Measurements from ENCODE around the gene HES7. TPM values are rescaled to one million over a fixed set of nuclear protein-coding genes. Genes with fewer than 3 reads are reported as not detected.

The HES7 gene
- polyA plus RNA-seq, 1 of the 3 experiments (the other 2 are of a cell fraction) = 1.2 TPM

DNA sequence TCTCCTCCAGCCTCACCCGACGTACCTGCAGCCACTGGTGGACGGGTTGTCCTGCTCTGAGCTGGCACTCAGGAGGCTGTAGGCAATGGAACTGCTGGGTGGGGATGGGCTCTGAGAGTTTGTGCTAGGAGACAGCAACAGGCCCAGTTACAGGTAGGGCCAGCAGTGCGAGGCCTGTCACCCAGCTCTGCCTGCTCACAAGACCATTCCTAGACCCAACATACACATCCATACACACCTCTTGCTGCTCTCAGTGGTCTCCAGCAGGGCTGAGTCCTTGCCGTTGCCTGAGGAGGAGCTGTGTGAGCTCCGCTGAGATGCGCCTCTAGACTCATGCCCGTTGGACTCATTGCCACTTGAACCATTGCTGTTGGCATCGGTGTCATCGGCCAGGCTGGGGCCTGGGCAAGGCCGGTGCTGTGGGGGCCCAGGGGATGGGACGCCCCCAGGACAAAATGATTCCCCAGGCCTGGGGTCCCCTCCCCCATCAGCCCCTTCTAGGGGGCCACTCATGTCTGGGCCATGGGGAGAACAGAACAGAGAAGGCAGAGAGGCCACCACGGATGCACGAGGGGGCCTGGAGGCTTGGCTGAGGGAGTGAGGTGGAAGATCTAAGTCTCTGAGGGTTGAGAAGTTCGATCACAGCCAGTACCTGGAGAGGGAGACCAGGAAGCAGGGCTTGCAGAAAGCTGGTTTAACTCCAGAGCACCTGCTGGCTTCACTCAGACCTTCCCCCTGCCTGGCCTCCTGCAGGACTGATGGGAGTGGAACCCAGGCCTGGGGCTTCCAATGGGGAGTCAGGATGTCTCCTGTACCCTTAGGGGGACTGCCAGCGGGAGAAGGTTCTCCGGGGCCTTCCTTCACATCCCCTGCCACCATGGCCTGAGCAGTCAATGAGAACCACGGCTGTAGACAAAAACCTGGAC is 26.6 kb upstream of the HES7 start (continued):
- TF ChIP-seq, protein P1, sequence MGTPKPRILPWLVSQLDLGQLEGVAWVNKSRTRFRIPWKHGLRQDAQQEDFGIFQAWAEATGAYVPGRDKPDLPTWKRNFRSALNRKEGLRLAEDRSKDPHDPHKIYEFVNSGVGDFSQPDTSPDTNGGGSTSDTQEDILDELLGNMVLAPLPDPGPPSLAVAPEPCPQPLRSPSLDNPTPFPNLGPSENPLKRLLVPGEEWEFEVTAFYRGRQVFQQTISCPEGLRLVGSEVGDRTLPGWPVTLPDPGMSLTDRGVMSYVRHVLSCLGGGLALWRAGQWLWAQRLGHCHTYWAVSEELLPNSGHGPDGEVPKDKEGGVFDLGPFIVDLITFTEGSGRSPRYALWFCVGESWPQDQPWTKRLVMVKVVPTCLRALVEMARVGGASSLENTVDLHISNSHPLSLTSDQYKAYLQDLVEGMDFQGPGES (IDR thresholded peaks at IDR 0.05; ENCODE audit: low read depth, low read length) = no peak
- TF ChIP-seq RAD21 (IDR thresholded peaks at IDR 0.05; ENCODE audit: low read length) (no peak), FOSL2 (IDR thresholded peaks at IDR 0.05; ENCODE audit: borderline replicate concordance, low read depth) (no peak), MXI1 (IDR thresholded peaks at IDR 0.05; ENCODE audit: low read depth, low read length) (no peak)
- TF ChIP-seq, protein P2, sequence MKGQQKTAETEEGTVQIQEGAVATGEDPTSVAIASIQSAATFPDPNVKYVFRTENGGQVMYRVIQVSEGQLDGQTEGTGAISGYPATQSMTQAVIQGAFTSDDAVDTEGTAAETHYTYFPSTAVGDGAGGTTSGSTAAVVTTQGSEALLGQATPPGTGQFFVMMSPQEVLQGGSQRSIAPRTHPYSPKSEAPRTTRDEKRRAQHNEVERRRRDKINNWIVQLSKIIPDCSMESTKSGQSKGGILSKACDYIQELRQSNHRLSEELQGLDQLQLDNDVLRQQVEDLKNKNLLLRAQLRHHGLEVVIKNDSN (IDR thresholded peaks at IDR 0.05; ENCODE audit: borderline replicate concordance, low read depth) = no peak

DNA sequence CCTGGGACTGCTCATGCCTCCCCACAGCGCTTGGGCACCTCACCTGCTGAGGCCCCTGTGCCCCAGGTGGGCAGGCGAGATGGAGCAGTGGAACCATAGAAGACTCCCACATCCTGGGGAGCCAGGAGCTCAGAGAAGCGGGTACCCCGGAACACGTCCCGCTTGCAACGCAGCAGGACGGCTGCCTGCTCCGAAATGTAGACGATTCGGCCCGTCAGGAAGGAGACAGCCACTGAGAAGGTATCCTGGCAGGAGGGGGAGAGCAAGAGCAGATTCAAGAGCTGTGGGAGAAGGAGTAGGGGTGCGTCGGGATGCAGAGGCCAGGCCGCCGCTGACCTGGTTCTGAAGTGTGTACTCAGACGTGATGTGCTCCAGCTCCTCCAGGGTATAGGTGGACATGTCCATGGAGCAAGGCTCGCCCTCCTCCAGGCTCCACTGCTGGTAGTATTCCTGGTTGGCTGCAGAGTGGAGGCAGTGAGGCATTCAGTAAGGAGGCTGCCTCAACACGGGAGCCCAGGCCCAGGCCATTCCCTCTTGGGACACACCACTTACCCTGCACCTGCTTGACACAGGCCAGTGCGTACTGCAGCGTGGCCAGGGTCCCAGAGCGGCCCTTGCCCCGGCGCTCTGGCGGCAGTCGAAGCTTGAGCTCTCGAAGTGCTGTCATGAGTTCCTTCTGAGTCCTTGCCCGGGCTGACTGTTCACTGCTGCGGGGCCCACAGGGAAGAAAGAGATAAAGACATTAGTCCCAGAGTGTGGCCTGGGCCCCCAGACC is 25.7 kb upstream of the HES7 start:
- H3F3A ChIP-seq (replicated peaks; ENCODE audit: insufficient read depth) = peaks cover 11% of the 10 kb centered on the region
- H3K9me3 ChIP-seq = no peaks in the 10 kb centered on the region
- H3K27me3 ChIP-seq (ENCODE audit: insufficient read depth) = no peaks in the 10 kb centered on the region
- no peak for DNase-seq
- TF ChIP-seq MEF2A (IDR thresholded peaks at IDR 0.05; ENCODE audit: borderline replicate concordance, low read depth) (no peak), FOXJ3 (CRISPR knock-in tag; IDR thresholded peaks at IDR 0.05) (no peak), NFIC (IDR thresholded peaks at IDR 0.05; ENCODE audit: borderline replicate concordance) (no peak), FOSL2 (IDR thresholded peaks at IDR 0.05; ENCODE audit: borderline replicate concordance, low read depth) (no peak)
- TF ChIP-seq, protein P3, sequence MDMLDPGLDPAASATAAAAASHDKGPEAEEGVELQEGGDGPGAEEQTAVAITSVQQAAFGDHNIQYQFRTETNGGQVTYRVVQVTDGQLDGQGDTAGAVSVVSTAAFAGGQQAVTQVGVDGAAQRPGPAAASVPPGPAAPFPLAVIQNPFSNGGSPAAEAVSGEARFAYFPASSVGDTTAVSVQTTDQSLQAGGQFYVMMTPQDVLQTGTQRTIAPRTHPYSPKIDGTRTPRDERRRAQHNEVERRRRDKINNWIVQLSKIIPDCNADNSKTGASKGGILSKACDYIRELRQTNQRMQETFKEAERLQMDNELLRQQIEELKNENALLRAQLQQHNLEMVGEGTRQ (IDR thresholded peaks at IDR 0.05; ENCODE audit: borderline replicate concordance, low read depth, low read length) = no peak
- H3K36me3 ChIP-seq (replicated peaks in 1 of 2; ENCODE audit: control insufficient read depth in 1 of 2, insufficient read depth in 2 of 2, low read length in 1 of 2) = peaks cover 14 to 45% of the 10 kb centered on the region in 2 experiments
- H3K4me1 ChIP-seq (ENCODE audit: control insufficient read depth in 1 of 2, insufficient read depth in 2 of 2, low read depth in 1 of 2, low read length in 1 of 2) = peaks cover 26 to 30% of the 10 kb centered on the region in 2 experiments; a peak in 3 of 4 replicates
- 91% methylated on average over 25 of the region's 29 CpGs for WGBS (ENCODE audit: low lambda C conversion rate)
- H3K79me2 ChIP-seq (ENCODE audit: insufficient read depth) = peaks cover 16% of the 10 kb centered on the region; the same call in 1 of the 2 replicates
- H3K4me2 ChIP-seq = no peak overlapping the region
- no peak overlapping the region for H3K27ac ChIP-seq (ENCODE audit: low read depth in 2 of 2, low read length in 1 of 2)
- H4K20me1 ChIP-seq (ENCODE audit: insufficient read depth) = peaks cover 9% of the 10 kb centered on the region; the same call in 1 of the 2 replicates
- H3K4me3 ChIP-seq (ENCODE audit: low read depth in 2 of 2, low read length in 1 of 2) = no peak overlapping the region
- POLR2A ChIA-PET = no interaction called here
- CTCF ChIA-PET = interaction anchor here (1.2 to 3.1 kb wide), 3 partner anchors 9 to 31 kb away, joined by 3 to 15 read pairs (median 7); partner anchors contain the start of gene ALOXE3
- no peak overlapping the region for H3K9ac ChIP-seq
- no peak overlapping the region for H2AFZ ChIP-seq (ENCODE audit: low read depth)
- no peaks in the 10 kb centered on the region for H3K9me2 ChIP-seq

Measured in SK-N-SH (cell line).